GM18870 (cell line): ENCODE measurements around the gene PRR16.

Source experiments
- ATAC-seq: cut with Tn5 transposase; IDR thresholded peaks from one replicate; pipeline ENCODE4 v1.9.1; 2021; ENCODE audit warnings: moderate library complexity; ENCODE audit not compliant: unreplicated experiment

Gene PRR16

DNA sequence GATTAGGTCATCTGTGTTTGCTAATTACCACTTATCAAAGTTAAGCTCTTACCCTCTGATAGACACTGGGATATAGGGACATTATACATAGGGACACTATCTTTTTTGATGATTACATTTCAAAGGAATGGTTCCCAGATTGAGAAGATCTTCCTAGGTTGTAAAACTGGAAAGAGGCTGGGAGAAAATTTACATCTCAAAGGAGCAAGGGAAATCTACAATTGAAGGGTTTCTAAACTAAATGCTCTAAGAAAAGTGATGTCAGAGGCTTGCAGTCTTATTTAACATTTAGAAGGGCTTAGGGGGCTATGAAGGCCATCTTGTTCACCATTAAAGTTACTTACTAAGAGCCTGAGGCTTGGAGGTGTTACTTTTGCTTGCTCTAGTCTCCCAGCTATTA is 242.8 kb downstream of the PRR16 start:
- no peak for ATAC-seq

DNA sequence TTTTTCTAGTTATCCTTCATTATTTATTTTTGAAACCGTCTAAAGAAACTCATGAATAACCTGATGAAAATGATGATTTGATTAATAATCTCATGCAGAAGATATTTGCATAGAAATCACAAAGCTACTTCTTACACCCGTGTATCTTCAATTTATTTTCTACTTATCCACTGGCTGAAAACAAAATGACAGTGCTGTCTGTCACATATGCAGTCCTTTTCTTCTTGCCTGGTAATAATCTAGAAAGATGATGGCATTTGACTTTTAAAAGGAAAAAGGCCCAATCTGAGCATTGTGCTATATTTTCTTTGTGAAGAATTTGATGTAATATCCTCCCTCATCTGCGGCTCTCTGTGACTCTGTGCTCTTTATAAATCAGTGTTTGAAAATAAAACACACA is 253.3 kb downstream of the PRR16 start:
- ATAC-seq = no peak

DNA sequence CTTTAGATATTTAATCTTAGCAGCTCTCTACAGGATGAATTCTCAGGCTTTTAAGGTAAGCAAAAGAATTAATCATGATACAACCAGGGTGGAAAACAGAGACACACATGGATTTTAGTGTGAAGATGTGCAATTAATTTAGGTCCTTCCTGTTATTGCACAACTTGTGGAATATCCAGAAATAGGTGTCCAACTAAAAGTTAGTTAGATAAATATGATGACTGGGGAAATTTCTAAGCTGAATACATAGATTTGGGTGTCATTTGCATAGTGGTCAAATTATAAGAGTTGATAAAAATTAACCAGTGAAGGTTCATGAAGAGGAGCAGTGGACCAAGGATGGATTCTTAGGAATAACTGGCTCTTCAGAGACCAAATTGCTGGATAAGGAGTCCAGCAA is 266.1 kb downstream of the PRR16 start:
- ATAC-seq = no peak

DNA sequence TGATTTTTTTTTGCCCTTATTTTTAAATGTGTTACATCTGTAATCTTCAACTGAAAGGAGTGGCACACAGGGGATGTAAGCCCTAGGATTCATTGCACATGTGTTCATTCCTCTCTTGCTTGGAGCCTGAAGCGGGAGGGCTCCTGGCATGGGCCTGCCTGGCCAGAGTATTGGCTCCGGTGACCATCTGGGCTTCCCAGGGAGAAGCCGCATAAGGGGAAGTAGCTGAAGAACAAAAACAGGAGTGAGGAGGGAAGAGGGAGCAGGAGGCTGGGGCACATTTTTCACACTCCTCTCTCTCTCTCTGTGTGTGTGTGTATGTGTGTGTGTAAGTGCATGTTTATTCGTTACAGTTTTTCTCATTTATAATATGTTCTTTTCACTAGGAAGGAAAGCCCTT is 269.9 kb downstream of the PRR16 start:
- no peak for ATAC-seq

DNA sequence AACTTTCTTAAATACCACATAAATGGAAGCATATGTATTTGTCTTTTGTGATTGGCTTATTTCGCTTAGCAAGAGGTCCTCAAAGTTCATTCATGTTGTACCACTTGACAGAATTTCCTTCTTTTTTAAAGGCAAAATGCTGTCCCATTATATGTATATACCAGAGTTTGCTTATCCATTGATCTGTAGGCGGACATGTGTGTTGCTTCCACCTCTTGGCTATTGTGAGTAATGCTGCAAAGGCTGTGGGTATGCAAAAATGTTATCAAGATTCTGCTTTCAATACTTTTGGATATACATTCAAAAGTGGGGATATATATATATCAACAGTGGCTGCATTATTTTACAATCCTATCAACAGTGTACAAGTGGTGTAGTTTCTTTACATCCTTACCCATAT is 271.0 kb downstream of the PRR16 start:
- ATAC-seq = no peak
